Neural cell (in vitro differentiated cells): Measurements from ENCODE around the gene TK1.

Experiments used
- EZH2 ChIP-seq: fragments of 200-600, 300-800 bp; shearing (Covaris generic), sonication (generic); IDR thresholded peaks from 2 replicates; pipeline ENCODE4 v1.6.1; 2014; ENCODE audit warnings: antibody characterized with exemption, low read length, borderline replicate concordance, mild to moderate bottlenecking; ENCODE audit not compliant: insufficient read depth, poor library complexity, severe bottlenecking
- TF ChIP-seq, protein P1 (sequence below): fragments of 450-650 bp; IDR thresholded peaks from 2 replicates; pipeline ENCODE4 v1.5.1; 2014; ENCODE audit warnings: antibody characterized with exemption, mild to moderate bottlenecking, moderate library complexity; ENCODE audit not compliant: poor library complexity, severe bottlenecking

DNA sequence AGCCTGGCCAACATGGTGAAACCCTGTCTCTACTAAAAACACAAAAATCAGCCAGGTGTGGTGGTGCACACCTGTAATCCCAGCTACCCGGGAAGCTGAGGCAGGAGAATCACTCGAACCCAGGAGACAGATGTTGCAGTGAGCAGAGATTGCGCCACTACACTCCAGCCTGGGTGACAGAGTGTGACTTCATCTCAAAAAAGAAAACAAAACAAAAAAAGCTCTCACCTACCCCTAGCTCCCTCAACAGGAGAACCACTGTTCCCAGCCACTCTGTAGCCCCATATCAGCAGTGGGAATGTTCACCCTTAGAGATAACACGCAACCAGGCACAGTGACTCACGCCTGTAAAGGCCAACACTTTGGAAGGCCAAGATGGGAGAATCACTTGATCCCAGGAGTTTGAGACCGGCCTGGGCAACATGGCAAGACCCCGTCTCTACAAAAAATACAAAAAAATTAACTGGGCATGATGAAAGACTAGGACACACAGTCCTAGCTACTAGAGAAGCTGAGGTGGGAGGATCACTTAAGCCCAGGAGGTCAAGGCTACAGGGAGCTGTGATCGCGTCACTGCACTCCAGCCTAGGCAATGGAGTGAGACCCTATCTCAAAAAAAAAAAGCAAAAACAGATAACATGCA lies 50.9 kb downstream of the TK1 start:
- TF ChIP-seq, protein P1, sequence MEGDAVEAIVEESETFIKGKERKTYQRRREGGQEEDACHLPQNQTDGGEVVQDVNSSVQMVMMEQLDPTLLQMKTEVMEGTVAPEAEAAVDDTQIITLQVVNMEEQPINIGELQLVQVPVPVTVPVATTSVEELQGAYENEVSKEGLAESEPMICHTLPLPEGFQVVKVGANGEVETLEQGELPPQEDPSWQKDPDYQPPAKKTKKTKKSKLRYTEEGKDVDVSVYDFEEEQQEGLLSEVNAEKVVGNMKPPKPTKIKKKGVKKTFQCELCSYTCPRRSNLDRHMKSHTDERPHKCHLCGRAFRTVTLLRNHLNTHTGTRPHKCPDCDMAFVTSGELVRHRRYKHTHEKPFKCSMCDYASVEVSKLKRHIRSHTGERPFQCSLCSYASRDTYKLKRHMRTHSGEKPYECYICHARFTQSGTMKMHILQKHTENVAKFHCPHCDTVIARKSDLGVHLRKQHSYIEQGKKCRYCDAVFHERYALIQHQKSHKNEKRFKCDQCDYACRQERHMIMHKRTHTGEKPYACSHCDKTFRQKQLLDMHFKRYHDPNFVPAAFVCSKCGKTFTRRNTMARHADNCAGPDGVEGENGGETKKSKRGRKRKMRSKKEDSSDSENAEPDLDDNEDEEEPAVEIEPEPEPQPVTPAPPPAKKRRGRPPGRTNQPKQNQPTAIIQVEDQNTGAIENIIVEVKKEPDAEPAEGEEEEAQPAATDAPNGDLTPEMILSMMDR, result no peak
- TF ChIP-seq EZH2, result no peak
